HCT116 (cell line): ENCODE data around the gene ZFHX3.

Experiments
- MAX ChIP-seq: IDR thresholded peaks from 2 replicates; pipeline ENCODE4 v1.6.1; 2012
- POLR2A ChIP-seq: IDR thresholded peaks from 2 replicates; pipeline ENCODE4 v1.7.0; 2011; ENCODE audit warnings: borderline replicate concordance; ENCODE audit not compliant: insufficient read depth, insufficient read length; ENCODE audit errors: extremely low read depth
- ZBTB33 ChIP-seq: IDR thresholded peaks from 2 replicates; pipeline ENCODE4 v1.6.1; 2011; ENCODE audit warnings: mild to moderate bottlenecking, low read length, moderate library complexity; ENCODE audit not compliant: insufficient replicate concordance; ENCODE audit errors: extremely low read depth
- TF ChIP-seq, protein P1 (sequence below), 3 experiments: fragments of 200-600 bp in 1 of 3; sonication (generic) in 1 of 3; IDR thresholded peaks in 2 of 3; conservative IDR thresholded peaks in 1 of 3; 2 replicates each; pipeline ENCODE4 v1.5.1; 2012 to 2017; ENCODE audit warnings: low read depth in 2 of 3, low read length in 2 of 3, antibody characterized with exemption in 1 of 3, borderline replicate concordance in 1 of 3, control low read depth in 1 of 3, mild to moderate bottlenecking in 1 of 3, mixed read lengths in 1 of 3, mixed run types in 1 of 3, moderate library complexity in 1 of 3; ENCODE audit not compliant: insufficient read depth in 1 of 3
- TF ChIP-seq, protein P2 (sequence below): IDR thresholded peaks from 2 replicates; pipeline ENCODE4 v1.6.1; 2012; ENCODE audit warnings: low read depth

DNA sequence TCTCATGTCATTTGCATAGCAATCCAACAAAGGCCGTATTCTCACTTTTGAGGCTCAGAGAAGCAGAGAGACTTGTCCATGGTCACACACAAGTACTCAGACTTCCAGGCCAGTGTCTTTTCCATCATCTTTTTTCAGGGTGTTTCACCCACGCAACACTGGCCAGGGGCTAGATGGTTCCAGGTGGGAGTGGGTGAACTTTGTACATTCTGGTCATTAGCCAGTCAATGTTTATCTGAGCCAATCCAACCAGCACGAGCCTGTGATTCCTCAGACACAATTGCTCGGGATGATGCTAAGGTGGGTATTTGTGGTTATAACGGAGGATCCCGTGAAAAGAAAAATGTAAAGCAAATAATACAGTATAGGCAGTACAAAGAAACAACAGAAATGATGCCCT, 56.3 kb downstream of the ZFHX3 start:
- TF ChIP-seq POLR2A (no peak), MAX (no peak), ZBTB33 (no peak)
- TF ChIP-seq, protein P1, sequence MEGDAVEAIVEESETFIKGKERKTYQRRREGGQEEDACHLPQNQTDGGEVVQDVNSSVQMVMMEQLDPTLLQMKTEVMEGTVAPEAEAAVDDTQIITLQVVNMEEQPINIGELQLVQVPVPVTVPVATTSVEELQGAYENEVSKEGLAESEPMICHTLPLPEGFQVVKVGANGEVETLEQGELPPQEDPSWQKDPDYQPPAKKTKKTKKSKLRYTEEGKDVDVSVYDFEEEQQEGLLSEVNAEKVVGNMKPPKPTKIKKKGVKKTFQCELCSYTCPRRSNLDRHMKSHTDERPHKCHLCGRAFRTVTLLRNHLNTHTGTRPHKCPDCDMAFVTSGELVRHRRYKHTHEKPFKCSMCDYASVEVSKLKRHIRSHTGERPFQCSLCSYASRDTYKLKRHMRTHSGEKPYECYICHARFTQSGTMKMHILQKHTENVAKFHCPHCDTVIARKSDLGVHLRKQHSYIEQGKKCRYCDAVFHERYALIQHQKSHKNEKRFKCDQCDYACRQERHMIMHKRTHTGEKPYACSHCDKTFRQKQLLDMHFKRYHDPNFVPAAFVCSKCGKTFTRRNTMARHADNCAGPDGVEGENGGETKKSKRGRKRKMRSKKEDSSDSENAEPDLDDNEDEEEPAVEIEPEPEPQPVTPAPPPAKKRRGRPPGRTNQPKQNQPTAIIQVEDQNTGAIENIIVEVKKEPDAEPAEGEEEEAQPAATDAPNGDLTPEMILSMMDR (IDR thresholded peaks at IDR 0.05 in 2 of 3, conservative IDR thresholded peaks at IDR 0.05 in 1 of 3; ENCODE audit: borderline replicate concordance in 1 of 3, insufficient read depth in 1 of 3, low read depth in 2 of 3, low read length in 2 of 3): no peak
- TF ChIP-seq, protein P2, sequence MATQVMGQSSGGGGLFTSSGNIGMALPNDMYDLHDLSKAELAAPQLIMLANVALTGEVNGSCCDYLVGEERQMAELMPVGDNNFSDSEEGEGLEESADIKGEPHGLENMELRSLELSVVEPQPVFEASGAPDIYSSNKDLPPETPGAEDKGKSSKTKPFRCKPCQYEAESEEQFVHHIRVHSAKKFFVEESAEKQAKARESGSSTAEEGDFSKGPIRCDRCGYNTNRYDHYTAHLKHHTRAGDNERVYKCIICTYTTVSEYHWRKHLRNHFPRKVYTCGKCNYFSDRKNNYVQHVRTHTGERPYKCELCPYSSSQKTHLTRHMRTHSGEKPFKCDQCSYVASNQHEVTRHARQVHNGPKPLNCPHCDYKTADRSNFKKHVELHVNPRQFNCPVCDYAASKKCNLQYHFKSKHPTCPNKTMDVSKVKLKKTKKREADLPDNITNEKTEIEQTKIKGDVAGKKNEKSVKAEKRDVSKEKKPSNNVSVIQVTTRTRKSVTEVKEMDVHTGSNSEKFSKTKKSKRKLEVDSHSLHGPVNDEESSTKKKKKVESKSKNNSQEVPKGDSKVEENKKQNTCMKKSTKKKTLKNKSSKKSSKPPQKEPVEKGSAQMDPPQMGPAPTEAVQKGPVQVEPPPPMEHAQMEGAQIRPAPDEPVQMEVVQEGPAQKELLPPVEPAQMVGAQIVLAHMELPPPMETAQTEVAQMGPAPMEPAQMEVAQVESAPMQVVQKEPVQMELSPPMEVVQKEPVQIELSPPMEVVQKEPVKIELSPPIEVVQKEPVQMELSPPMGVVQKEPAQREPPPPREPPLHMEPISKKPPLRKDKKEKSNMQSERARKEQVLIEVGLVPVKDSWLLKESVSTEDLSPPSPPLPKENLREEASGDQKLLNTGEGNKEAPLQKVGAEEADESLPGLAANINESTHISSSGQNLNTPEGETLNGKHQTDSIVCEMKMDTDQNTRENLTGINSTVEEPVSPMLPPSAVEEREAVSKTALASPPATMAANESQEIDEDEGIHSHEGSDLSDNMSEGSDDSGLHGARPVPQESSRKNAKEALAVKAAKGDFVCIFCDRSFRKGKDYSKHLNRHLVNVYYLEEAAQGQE: no peak
